AG04449 (cell line): ENCODE measurements around the gene EIF2B2.

Experiments
- CTCF ChIA-PET: fragments of 350-600 bp; formaldehyde crosslinking; extraction: SDS; loops from one replicate; lab custom pipeline; 2021; ENCODE audit warnings: antibody characterized with exemption; lab: Yijun Ruan, JAX
- POLR2A ChIA-PET: fragments of 400-600, 350-600 bp; formaldehyde crosslinking; extraction: SDS; loops from one replicate; lab custom pipeline; 2020; ENCODE audit warnings: antibody characterized with exemption, inconsistent platforms; lab: Yijun Ruan, JAX
- DNase-seq: peaks from one replicate; pipeline ENCODE4 v3.0.0-alpha.2; 2010; ENCODE audit warnings: low read depth, low spot score
- H3K4me3 ChIP-seq: 2 replicates; pipeline ENCODE4 v1.5.1; 2011; ENCODE audit warnings: low read depth, mild to moderate bottlenecking, control low read depth, low read length
- TF ChIP-seq, protein P1 (sequence below): IDR thresholded peaks from one replicate; pipeline ENCODE4 v1.5.1; 2011; ENCODE audit warnings: mild to moderate bottlenecking, moderate library complexity, low read length, control low read depth, inconsistent platforms; ENCODE audit not compliant: insufficient read depth; ENCODE audit errors: missing control alignments

EIF2B2 gene

DNA sequence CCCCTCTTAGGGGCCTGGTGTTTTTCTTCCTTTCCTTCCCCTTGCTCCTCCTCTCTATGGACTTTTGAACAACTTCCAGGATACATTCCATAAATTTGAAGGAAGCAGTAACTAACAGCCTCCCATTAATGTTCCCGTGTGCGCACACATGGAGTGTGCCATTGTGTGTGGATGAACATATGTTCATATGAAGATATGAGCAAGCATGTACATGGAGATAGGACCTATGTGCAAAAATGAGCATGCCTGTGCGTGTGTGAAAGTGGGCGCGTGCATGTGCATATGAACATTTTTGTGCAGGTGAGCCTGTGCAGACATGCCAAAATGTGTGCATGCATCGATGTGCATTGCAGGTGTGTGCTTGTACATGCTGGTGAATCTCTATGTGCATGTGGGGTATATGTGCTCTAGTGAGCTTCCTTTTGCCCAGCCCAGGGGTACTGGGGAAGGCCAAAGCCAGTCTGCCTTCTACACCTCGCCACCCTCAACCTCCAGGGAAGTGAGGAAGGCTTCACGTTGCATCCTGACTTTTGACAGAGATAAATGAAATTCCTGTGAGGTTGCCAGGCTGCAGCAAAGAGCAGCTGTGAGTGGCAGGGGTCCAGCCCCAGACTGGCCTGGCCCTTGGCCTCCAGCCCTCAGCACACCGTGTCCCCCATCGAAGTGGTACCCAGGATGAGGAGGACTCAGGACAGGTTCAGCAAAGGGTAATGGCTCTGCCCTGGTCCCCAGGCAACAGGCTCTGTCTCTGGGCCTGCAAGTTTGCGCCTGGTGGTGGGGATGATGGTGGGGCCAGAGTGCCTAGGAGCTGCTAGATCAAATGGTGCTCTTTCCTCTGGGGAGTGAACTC lies 26.2 kb upstream of the EIF2B2 start:
- CTCF ChIA-PET, result no interaction called here
- no peak for DNase-seq
- H3K4me3 ChIP-seq, result no peak overlapping the region
- POLR2A ChIA-PET, result no interaction called here
- TF ChIP-seq, protein P1, sequence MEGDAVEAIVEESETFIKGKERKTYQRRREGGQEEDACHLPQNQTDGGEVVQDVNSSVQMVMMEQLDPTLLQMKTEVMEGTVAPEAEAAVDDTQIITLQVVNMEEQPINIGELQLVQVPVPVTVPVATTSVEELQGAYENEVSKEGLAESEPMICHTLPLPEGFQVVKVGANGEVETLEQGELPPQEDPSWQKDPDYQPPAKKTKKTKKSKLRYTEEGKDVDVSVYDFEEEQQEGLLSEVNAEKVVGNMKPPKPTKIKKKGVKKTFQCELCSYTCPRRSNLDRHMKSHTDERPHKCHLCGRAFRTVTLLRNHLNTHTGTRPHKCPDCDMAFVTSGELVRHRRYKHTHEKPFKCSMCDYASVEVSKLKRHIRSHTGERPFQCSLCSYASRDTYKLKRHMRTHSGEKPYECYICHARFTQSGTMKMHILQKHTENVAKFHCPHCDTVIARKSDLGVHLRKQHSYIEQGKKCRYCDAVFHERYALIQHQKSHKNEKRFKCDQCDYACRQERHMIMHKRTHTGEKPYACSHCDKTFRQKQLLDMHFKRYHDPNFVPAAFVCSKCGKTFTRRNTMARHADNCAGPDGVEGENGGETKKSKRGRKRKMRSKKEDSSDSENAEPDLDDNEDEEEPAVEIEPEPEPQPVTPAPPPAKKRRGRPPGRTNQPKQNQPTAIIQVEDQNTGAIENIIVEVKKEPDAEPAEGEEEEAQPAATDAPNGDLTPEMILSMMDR, result no peak

DNA sequence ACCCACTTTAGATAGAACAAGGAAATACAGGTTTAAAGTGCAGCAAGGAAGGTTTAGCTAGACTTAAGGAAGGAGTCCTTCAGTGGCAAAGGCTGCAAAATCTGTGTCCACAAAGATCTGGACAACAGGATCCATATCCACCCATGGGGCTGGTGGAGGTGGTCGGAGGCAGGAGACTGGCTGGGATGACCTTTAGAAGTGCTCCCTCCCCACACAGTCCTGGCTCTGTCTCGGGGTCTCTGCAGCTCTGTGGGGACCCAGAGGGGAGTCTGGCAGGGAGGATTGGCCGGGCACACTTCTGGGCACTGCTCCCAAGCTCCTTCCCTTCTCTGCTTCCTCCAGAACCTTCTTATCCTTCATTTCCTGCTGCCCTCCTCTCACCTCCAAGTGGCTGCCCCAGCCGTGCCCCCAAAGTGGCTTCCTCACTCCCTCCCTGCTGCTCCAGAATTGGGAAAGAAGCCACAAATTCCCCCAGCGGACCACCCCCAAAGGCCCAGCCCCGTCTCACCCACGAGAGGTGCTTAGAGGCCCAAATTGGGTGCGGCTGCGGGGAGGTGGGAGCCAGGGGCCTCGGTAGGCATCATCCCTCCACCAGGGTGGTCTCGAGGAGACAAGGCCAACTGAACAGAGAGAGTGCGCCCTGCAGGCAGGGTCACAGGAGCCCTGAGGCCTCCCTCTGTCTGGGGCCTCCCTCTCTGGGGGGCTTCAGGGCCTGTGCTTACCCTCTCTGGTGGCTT lies 25.4 kb upstream of the EIF2B2 start:
- no peak overlapping the region for H3K4me3 ChIP-seq
- ChIA-PET CTCF (no interaction called here), POLR2A (no interaction called here)
- TF ChIP-seq, protein P1, result no peak
- no peak for DNase-seq

DNA sequence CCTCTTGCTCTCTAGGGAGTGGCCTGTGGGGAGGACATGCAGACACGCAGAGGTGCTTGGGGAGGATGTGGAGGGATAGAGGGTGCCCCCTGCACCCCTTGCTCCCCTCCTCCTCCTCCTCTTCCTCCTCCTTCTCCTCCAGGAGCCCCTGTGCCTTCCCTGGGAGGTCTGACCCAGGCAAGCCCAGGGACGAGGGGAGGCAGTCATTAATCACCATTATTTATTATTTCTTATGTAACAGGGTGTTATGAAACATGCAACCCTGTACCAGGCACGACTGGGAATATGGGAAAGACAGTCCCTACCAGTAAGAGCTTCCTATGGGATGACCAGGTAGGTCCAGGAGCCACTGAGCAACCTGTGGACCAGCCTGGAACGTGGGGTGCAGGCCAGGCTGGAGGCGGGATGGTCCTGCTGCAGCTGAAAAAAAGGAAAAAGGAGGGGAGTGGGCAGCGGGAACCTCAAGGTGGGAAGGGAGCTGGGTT lies 24.8 kb upstream of the EIF2B2 start:
- TF ChIP-seq, protein P1, result no peak
- H3K4me3 ChIP-seq, result no peak overlapping the region
- no peak for DNase-seq
- CTCF ChIA-PET, result no interaction called here
- POLR2A ChIA-PET, result no interaction called here

DNA sequence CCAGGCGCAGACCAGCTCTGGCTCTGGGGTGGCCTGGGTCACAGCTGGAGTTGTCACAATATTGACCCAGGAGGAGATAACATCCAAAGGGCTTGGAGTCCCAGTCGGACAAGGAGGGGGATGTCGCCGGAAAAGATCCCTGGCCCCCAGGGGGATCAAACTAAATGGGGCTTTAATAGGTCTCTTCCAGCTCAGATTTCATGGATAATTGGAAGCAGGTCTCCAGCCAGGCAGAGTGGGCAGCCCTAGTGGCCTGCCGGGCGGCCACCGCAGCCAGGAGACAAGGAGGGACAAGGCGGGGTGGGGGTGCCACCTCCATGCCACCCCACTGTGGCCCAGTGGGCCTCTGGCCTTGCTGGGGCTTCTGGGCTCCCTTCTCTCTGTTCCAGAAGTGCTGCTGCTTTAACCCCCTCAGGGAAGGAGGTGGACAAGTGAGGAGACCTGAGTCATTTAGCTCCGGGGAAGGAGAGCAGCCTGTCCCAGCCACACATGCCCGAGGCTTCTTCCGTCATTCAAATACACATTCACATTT lies 24.2 kb upstream of the EIF2B2 start:
- H3K4me3 ChIP-seq, result no peak overlapping the region
- TF ChIP-seq, protein P1, result no peak
- no peak for DNase-seq
- CTCF ChIA-PET, result interaction anchor here (1.0 kb wide), 1 partner anchor 14 kb away, joined by 3 read pairs; no protein-coding TSS in a partner anchor
- POLR2A ChIA-PET, result no interaction called here

DNA sequence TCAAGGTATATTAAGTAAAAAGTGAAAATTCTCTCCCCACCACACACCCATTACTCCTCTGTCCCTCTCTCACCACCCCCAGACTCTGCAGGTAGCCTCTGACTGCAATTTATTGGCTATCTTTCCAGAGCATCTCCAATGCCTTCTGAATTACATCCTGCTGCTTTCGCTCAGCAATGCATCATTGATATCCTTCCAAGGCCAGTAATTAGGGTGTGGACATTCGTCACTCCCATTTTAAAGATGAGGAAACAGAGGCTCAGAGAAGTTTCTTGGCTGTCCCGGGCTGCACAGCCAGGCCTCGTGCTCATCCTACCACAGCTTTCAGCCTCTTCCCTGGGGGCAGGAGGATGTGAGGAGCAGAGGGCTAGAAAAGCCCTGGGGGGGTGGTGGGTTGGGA lies 23.7 kb upstream of the EIF2B2 start:
- DNase-seq, result no peak
- no peak overlapping the region for H3K4me3 ChIP-seq
- TF ChIP-seq, protein P1, result no peak
- ChIA-PET POLR2A (no interaction called here), CTCF (interaction anchor here (0.9 to 1.0 kb wide), 2 partner anchors 14 to 23 kb away, joined by 3 to 4 read pairs; partner anchors contain the start of gene EIF2B2)
